ENCODE data around the gene IDH3A. TPM values are rescaled to one million over a fixed set of nuclear protein-coding genes. Genes with fewer than 3 reads are reported as not detected.

IDH3A gene
- total RNA-seq, 3 donors from 2014 or later (not counting 1 experiment from before 2014, with no cell fraction given), result 43.5 to 55.1 (median 53.3) TPM

DNA sequence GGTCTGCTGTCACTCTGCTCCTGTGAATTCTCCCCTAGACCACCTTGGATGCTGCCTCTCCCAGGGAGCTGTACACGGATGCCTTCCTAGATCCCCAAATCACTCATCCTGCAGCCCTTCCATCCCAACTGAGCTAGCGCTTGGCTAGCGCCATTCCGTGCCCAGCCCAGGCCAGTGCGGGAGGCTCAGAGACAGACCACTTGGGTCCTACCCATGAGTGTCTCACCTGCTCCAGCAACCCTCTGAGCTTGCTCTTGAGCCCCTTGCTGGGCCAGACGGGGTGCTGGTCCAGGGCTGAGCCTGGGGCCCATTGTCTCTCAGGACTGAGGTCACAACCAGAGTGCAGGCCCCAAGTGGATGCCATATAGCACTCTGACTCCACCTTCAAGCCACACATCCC is 39.1 kb upstream of the IDH3A start:
- no peaks in the 10 kb centered on the region for H3K27me3 Mint-ChIP-seq (ENCODE audit: low read depth in 2 of 2)
- no peak for DNase-seq
- no peaks in the 10 kb centered on the region for H3K9me3 Mint-ChIP-seq
- TF ChIP-seq, protein P1, sequence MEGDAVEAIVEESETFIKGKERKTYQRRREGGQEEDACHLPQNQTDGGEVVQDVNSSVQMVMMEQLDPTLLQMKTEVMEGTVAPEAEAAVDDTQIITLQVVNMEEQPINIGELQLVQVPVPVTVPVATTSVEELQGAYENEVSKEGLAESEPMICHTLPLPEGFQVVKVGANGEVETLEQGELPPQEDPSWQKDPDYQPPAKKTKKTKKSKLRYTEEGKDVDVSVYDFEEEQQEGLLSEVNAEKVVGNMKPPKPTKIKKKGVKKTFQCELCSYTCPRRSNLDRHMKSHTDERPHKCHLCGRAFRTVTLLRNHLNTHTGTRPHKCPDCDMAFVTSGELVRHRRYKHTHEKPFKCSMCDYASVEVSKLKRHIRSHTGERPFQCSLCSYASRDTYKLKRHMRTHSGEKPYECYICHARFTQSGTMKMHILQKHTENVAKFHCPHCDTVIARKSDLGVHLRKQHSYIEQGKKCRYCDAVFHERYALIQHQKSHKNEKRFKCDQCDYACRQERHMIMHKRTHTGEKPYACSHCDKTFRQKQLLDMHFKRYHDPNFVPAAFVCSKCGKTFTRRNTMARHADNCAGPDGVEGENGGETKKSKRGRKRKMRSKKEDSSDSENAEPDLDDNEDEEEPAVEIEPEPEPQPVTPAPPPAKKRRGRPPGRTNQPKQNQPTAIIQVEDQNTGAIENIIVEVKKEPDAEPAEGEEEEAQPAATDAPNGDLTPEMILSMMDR (IDR thresholded peaks at IDR 0.05), result no peak
- whole genome bisulfite sequencing (ENCODE audit: insufficient coverage), result 93% methylated on average over 6 of the region's 6 CpGs
- Histone ChIP-seq H3K9me3 (ENCODE audit: control insufficient read depth, insufficient read depth, low read length) (no peaks in the 10 kb centered on the region), H3K36me3 (ENCODE audit: control insufficient read depth, insufficient read depth, low read length) (no peaks in the 10 kb centered on the region), H3K27me3 (ENCODE audit: control insufficient read depth, insufficient read depth, low read length) (no peaks in the 10 kb centered on the region), H3K27ac (ENCODE audit: low read length) (no peak overlapping the region), H3K4me1 (ENCODE audit: control insufficient read depth, insufficient read depth, low read length) (peaks cover 39% of the 10 kb centered on the region), H3K4me3 (ENCODE audit: low read length) (no peak overlapping the region)
- H3K27ac Mint-ChIP-seq, result no peak overlapping the region
- H3K36me3 Mint-ChIP-seq, result no peaks in the 10 kb centered on the region
- H3K4me1 Mint-ChIP-seq, result peaks cover 24 to 26% of the 10 kb centered on the region in 2 donors
- H3K4me3 Mint-ChIP-seq, result no peak overlapping the region
- intact Hi-C loops (cut with micrococcal nuclease), result no loop called here
- ATAC-seq, result no peak

- peaks cover 15 to 17% of the 10 kb centered on the region in 2 donors for H3K4me1 Mint-ChIP-seq
- Histone ChIP-seq H3K4me1 (ENCODE audit: control insufficient read depth, insufficient read depth, low read length) (peaks cover 30% of the 10 kb centered on the region), H3K27ac (ENCODE audit: low read length) (no peak overlapping the region), H3K4me3 (ENCODE audit: low read length) (no peak overlapping the region), H3K9me3 (ENCODE audit: control insufficient read depth, insufficient read depth, low read length) (no peaks in the 10 kb centered on the region), H3K27me3 (ENCODE audit: control insufficient read depth, insufficient read depth, low read length) (no peaks in the 10 kb centered on the region), H3K36me3 (ENCODE audit: control insufficient read depth, insufficient read depth, low read length) (no peaks in the 10 kb centered on the region)
- ATAC-seq (no peak), DNase-seq (no peak)
- no peaks in the 10 kb centered on the region for H3K27me3 Mint-ChIP-seq (ENCODE audit: low read depth in 2 of 2)
- no peaks in the 10 kb centered on the region for H3K9me3 Mint-ChIP-seq
- no peaks in the 10 kb centered on the region for H3K36me3 Mint-ChIP-seq
- TF ChIP-seq, protein P1 (IDR thresholded peaks at IDR 0.05), result no peak
- no peak overlapping the region for H3K4me3 Mint-ChIP-seq
- intact Hi-C loops (cut with micrococcal nuclease), result no loop called here
- 95% methylated on average over 10 of the region's 10 CpGs for WGBS (ENCODE audit: insufficient coverage)
- no peak overlapping the region for H3K27ac Mint-ChIP-seq
These were observed 38.2 kb upstream of the IDH3A start for GRCh38 chr15:78110916-78111475.

GRCh38 chr15:78111788-78112187 is 37.4 kb upstream of the IDH3A start:
- intact Hi-C loops (cut with micrococcal nuclease), result no loop called here

More at GRCh38 chr15:78111788-78112187, 37.4 kb upstream of the IDH3A start:
- ATAC-seq, result no peak
- no peak for DNase-seq
- Histone ChIP-seq H3K9me3 (ENCODE audit: control insufficient read depth, insufficient read depth, low read length) (no peaks in the 10 kb centered on the region), H3K27me3 (ENCODE audit: control insufficient read depth, insufficient read depth, low read length) (no peaks in the 10 kb centered on the region), H3K27ac (ENCODE audit: low read length) (no peak overlapping the region), H3K4me1 (ENCODE audit: control insufficient read depth, insufficient read depth, low read length) (peaks cover 22% of the 10 kb centered on the region), H3K36me3 (ENCODE audit: control insufficient read depth, insufficient read depth, low read length) (no peaks in the 10 kb centered on the region), H3K4me3 (ENCODE audit: low read length) (no peak overlapping the region)
- no peak overlapping the region for H3K27ac Mint-ChIP-seq
- H3K36me3 Mint-ChIP-seq, result no peaks in the 10 kb centered on the region
- TF ChIP-seq, protein P1 (IDR thresholded peaks at IDR 0.05), result no peak
- no peak overlapping the region for H3K4me3 Mint-ChIP-seq
- WGBS (ENCODE audit: insufficient coverage), result 91% methylated on average over 3 of the region's 3 CpGs
- H3K9me3 Mint-ChIP-seq, result no peaks in the 10 kb centered on the region
- H3K4me1 Mint-ChIP-seq, result peaks cover 7 to 9% of the 10 kb centered on the region in 2 donors
- H3K27me3 Mint-ChIP-seq (ENCODE audit: low read depth in 2 of 2), result no peaks in the 10 kb centered on the region

Measured in natural killer cell (primary cell).